Kidney epithelial cell (primary cell): ENCODE data around the gene POU4F3. TPM values are rescaled to one million over a fixed set of nuclear protein-coding genes. Genes with fewer than 3 reads are reported as not detected.

Source experiments
- total RNA-seq: library from RNA; depleted of rRNA; stranded (reverse); fragments of >200 nt; gene quantifications from 2 replicates; pipeline ENCODE4 v1.2.3, GENCODE V29; 2015

The POU4F3 gene
- total RNA-seq, 1 donor from 2014 or later, result not detected

Other genes starting within 250 kb of the POU4F3 start
- not detected in 2 replicates for gene PLAC8L1, start 233.3 kb upstream of the POU4F3 start, total RNA-seq
- 115 and 134 TPM in 2 replicates for gene LARS1, start 156.2 kb upstream of the POU4F3 start, total RNA-seq
- 14.6 and 17.0 TPM in 2 replicates for gene RBM27, start 135.2 kb upstream of the POU4F3 start, total RNA-seq
- 50.1 and 55.0 TPM in 2 replicates for gene TCERG1, start 108.5 kb downstream of the POU4F3 start, total RNA-seq
- gene GPR151, start 177.4 kb downstream of the POU4F3 start, total RNA-seq, result not detected in 2 replicates